Measurements from ENCODE around the gene ACAP3. TPM values are rescaled to one million over a fixed set of nuclear protein-coding genes. Genes with fewer than 3 reads are reported as not detected.

ACAP3 gene
- total RNA-seq, 3 donors from 2014 or later: 42.1 to 76.9 (median 44.8) TPM

GRCh38 chr1:1330366-1331067 is 22.8 kb upstream of the ACAP3 start:
- DNase-seq (no peak), ATAC-seq (peak; percentile 0)
- intact Hi-C loops (cut with DNase I, micrococcal nuclease): no loop called here
- H3K4me3 ChIP-seq: no peak overlapping the region
- H3K4me1 ChIP-seq (ENCODE audit: low read depth): peaks cover 34% of the 10 kb centered on the region
- H3K9me3 ChIP-seq: no peaks in the 10 kb centered on the region
- H3K36me3 ChIP-seq (ENCODE audit: low read depth): no peaks in the 10 kb centered on the region
- TF ChIP-seq CTCF (IDR thresholded peaks at IDR 0.05): no peak

- Histone ChIP-seq H3K36me3 (ENCODE audit: low read depth) (no peaks in the 10 kb centered on the region), H3K4me3 (no peak overlapping the region), H3K9me3 (no peaks in the 10 kb centered on the region), H3K4me1 (ENCODE audit: low read depth) (peaks cover 36% of the 10 kb centered on the region)
- no peak for TF ChIP-seq CTCF (IDR thresholded peaks at IDR 0.05)
- intact Hi-C loops (cut with DNase I, micrococcal nuclease): no loop called here
- DNase-seq: no peak
- no peak for ATAC-seq
Observed at GRCh38 chr1:1329304-1330210, 21.8 kb upstream of the ACAP3 start.

GRCh38 chr1:1328254-1328653 is 20.5 kb upstream of the ACAP3 start:
- TF ChIP-seq CTCF (IDR thresholded peaks at IDR 0.05): no peak
- ATAC-seq: no peak

GRCh38 chr1:1327291-1327690 is 19.6 kb upstream of the ACAP3 start:
- intact Hi-C loops (cut with DNase I, micrococcal nuclease): no loop called here
- Histone ChIP-seq H3K36me3 (ENCODE audit: low read depth) (peaks cover 3% of the 10 kb centered on the region), H3K4me3 (no peak overlapping the region), H3K4me1 (ENCODE audit: low read depth) (peaks cover 35% of the 10 kb centered on the region), H3K9me3 (no peaks in the 10 kb centered on the region)
- ATAC-seq (no peak), DNase-seq (no peak)
- no peak for TF ChIP-seq CTCF (IDR thresholded peaks at IDR 0.05)

More at GRCh38 chr1:1328254-1328653, 20.5 kb upstream of the ACAP3 start:
- intact Hi-C loops (cut with DNase I, micrococcal nuclease): no loop called here
- Histone ChIP-seq H3K36me3 (ENCODE audit: low read depth) (peaks cover 3% of the 10 kb centered on the region), H3K9me3 (no peaks in the 10 kb centered on the region), H3K4me1 (ENCODE audit: low read depth) (peaks cover 38% of the 10 kb centered on the region), H3K4me3 (no peak overlapping the region)
- DNase-seq: no peak

- peaks cover 3% of the 10 kb centered on the region for H3K36me3 ChIP-seq (ENCODE audit: low read depth)
- no peak overlapping the region for H3K4me3 ChIP-seq
- ATAC-seq (no peak), DNase-seq (no peak)
- intact Hi-C loops (cut with DNase I, micrococcal nuclease): no loop called here
- H3K4me1 ChIP-seq (ENCODE audit: low read depth): peaks cover 30% of the 10 kb centered on the region
- TF ChIP-seq CTCF (IDR thresholded peaks at IDR 0.05): no peak
- no peaks in the 10 kb centered on the region for H3K9me3 ChIP-seq
Observed at GRCh38 chr1:1326075-1326605, 18.4 kb upstream of the ACAP3 start.

All from mucosa of descending colon (tissue), 3 donors.